NK-92 (cell line): Measurements from ENCODE around the gene TANGO2.

Experiments
- DNase-seq: peaks from one replicate; lab custom pipeline; 2025; ENCODE audit not compliant: unreplicated experiment; lab: John Stamatoyannopoulos, UW

The TANGO2 gene

GRCh38 chr22:20039683-20040325 lies 18.9 kb downstream of the TANGO2 start:
- DNase-seq = no peak

- DNase-seq = no peak
Observed at GRCh38 chr22:20040327-20041200, 19.7 kb downstream of the TANGO2 start.

- no peak for DNase-seq
Observed at GRCh38 chr22:20043057-20043996, 22.4 kb downstream of the TANGO2 start.

- DNase-seq = no peak
Observed at GRCh38 chr22:20043997-20044342, 23.1 kb downstream of the TANGO2 start.

GRCh38 chr22:20044495-20045151 lies 23.7 kb downstream of the TANGO2 start:
- no peak for DNase-seq

GRCh38 chr22:20046730-20047129 lies 25.8 kb downstream of the TANGO2 start:
- no peak for DNase-seq

- no peak for DNase-seq
Observed at GRCh38 chr22:20051927-20052308, 31.0 kb downstream of the TANGO2 start.

GRCh38 chr22:20052309-20053259 lies 31.7 kb downstream of the TANGO2 start:
- DNase-seq = no peak

GRCh38 chr22:20053407-20054033 lies 32.6 kb downstream of the TANGO2 start:
- DNase-seq = no peak

- DNase-seq = no peak
Observed at GRCh38 chr22:20054034-20054427, 33.1 kb downstream of the TANGO2 start.

- DNase-seq = no peak
Observed at GRCh38 chr22:20054485-20054884, 33.6 kb downstream of the TANGO2 start.

- no peak for DNase-seq
Observed at GRCh38 chr22:20055144-20055543, 34.2 kb downstream of the TANGO2 start.

GRCh38 chr22:20055654-20056053 lies 34.7 kb downstream of the TANGO2 start:
- DNase-seq = no peak

- no peak for DNase-seq
Observed at GRCh38 chr22:20056161-20056560, 35.3 kb downstream of the TANGO2 start.

GRCh38 chr22:20056696-20057386 lies 35.9 kb downstream of the TANGO2 start:
- DNase-seq = no peak

- no peak for DNase-seq
Observed at GRCh38 chr22:20057596-20058268, 36.8 kb downstream of the TANGO2 start.

- DNase-seq = no peak
Observed at GRCh38 chr22:20058989-20059770, 38.3 kb downstream of the TANGO2 start.
